K562 treated with DMSO at 1 percent for 24 hours (cell line): Measurements from ENCODE around the gene INTS11. TPM values are rescaled to one million over a fixed set of nuclear protein-coding genes. Genes with fewer than 3 reads are reported as not detected.

Experiments
- total RNA-seq: library from RNA; unstranded; fragments of 300-600 nt; gene quantifications from 2 replicates; pipeline ENCODE4 v1.2.3, GENCODE V29; 2022; ENCODE audit warnings: low read depth; ENCODE audit not compliant: insufficient read depth

INTS11 gene
- total RNA-seq, result 216 and 263 TPM in 2 replicates

DNA sequence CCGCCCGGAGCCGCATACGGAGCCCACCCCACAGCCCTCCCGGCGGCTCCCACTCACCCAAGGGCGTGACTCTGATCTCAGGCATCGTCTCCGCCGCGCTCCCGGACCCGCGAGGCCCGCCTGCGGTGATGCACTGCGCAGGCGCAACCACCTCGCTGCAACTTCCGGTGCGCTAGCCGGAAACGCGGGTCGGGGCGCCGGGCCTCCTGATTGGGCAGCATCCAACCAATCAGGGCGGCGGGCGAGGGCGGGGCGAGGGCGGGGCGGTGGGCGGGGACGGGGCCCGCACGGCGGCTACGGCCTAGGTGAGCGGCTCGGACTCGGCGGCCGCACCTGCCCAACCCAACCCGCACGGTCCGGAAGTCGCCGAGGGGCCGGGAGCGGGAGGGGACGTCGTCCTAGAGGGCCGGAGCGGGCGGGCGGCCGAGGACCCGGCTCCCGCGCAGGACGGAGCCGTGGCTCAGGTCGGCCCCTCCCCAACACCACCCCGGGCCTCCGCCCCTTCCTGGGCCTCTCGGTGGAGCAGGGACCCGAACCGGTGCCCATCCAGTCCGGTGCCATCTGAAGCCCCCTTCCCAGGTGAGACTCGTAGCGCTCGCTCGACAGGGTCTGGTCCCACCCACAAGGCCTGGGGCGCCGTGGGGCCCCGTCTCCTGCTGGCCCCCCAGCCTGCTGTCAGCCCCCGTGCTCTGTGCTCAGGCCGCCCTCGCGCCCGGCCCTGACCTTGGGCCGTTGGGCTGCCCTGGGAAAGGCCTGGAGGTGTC is at the start of gene INTS11, which contains the start of gene CPTP:
Gene INTS11 (minus strand): TSS at position 137 of the 764 bp plus-strand sequence. CDS start 52 bp downstream, at position 85.
Gene CPTP (plus strand): TSS at position 279 of the 764 bp plus-strand sequence. CDS start 2,109 bp downstream, outside the sequence.

DNA sequence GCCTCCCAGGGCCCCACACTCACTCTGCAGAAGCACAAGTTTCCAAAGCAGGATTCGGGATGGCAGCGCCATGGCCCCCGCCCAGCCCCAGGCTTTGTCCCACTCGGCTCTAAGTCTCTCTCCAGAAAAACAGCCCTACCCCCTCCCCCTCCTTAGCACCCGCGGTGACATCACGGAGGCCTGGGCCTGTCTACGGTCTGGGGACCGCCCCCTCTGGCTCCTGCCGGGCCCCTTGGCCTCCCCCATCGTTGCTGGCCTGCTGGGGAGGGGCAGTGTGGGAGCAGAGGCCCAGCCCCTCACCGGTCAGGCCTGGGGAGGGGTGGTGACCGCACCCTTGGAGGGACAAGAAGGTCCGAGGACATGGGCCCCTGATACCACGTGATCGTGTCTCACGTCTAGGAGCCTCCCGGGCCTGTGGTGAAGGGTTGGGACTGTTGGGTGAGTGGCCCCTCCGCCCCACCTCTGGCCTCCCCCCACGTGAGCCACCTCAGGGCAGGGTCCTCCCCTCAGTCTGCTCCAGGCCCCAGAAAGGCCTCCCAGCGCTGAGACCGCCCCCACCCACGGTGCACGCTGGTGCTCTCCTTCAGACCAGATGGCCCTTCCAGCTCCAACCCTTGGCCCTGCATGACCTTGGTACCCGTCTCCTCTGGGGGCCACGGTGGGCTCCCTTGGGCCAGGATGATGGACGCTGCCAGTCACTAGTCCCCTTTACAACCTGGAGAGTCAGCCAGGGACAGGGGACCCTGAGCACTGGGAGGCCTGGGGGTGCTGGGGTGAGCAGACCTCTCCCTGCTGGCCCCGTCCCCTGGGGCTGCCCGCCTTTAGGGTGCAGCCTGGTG is 34.2 kb upstream of the INTS11 start, which contains the start of gene MXRA8:
Gene MXRA8 (minus strand): TSS at position 123 of the 839 bp plus-strand sequence. CDS start 51 bp downstream, at position 72.

DNA sequence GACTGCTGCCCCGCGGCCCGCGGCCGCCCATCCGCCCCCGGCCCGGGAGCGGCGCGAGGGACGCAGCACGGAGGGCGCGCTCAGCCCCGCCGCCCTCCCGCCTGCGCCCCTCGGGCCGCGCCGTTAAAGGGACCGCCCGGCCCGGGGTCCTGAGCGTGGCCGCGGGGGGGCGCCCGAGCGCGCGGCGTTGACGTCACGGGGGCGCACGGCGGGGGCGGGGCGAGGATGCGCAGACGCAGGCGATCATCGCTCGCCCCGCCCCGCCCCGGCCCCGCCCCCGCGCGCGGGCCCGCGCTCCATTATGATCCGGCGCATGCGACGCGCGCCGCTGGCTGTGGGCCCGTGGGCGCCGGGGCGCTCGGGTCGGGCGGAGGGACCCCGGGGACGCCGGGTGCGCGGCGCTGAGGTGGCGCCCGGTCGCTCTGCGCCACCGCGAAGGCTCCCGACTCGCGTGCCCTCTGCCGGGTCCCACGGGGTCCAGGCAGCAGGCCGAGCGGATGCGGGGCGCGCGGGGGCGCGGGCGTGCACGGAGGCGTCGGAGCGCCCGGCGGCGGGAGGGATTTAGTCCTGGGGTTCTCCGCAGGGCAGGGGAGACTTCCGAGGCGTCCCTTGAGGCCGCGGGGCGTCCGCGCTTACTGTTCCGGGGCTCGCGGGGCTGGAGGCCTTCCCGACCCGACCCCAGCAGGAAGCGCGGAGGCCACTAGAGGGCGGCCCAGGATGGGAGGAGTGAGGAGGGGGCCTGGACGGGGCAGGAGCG is 25.0 kb upstream of the INTS11 start, which contains the start of gene DVL1:
Gene DVL1 (minus strand): TSS at position 163 of the 757 bp plus-strand sequence. CDS start 353 bp downstream, outside the sequence.

DNA sequence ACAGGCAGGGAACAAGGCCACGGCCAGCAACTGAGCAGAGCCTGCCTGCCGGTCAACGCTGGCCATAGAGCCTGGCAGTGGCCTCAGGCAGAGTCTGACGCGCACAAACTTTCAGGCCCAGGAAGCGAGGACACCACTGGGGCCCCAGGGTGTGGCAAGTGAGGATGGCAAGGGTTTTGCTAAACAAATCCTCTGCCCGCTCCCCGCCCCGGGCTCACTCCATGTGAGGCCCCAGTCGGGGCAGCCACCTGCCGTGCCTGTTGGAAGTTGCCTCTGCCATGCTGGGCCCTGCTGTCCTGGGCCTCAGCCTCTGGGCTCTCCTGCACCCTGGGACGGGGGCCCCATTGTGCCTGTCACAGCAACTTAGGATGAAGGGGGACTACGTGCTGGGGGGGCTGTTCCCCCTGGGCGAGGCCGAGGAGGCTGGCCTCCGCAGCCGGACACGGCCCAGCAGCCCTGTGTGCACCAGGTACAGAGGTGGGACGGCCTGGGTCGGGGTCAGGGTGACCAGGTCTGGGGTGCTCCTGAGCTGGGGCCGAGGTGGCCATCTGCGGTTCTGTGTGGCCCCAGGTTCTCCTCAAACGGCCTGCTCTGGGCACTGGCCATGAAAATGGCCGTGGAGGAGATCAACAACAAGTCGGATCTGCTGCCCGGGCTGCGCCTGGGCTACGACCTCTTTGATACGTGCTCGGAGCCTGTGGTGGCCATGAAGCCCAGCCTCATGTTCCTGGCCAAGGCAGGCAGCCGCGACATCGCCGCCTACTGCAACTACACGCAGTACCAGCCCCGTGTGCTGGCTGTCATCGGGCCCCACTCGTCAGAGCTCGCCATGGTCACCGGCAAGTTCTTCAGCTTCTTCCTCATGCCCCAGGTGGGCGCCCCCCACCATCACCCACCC is 6.9 kb upstream of the INTS11 start, which contains the start of gene TAS1R3:
Gene TAS1R3 (plus strand): TSS at position 213 of the 898 bp plus-strand sequence. CDS start 66 bp downstream, at position 279.

DNA sequence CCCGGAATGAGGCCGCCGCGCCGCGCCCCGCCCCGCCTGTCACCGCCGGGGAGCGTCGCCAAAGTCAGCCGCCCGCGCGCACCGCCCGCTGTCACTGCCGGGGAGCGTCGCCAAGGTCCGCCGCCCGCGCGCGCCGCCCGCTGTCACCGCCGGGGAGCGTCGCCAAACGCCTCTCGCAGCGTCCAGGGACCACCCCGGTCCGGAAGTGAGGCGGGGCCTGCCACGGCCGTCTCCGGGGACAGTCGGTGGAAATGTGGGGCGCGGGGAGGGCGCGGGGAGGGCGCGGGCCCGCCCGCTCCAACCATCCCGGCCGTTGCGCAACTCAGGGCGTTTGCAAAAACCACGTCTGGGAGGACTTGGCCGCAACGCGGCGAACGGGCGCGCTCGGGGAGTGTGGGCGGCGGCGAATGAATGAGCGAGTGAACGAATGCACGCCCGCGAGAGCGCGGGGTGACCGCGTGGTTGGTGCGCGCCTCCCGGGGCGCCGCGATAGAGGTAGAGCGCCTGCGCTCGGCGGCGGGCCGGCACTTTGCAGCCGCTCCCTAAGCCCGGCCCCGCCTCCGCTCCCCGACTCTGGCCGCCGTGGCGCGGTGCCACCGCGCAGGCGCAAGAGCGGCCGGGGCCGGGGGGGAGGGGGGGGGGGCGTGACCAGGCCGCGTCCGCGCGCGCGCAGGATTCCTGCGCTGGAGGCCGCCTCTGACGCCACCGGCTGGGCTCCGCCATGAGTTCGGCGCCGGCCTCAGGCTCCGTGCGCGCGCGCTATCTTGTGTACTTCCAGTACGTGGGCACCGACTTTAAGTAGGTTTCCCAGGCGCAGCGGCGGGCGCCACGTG is 16.3 kb downstream of the INTS11 start, which contains the start of the genes ACAP3 and PUSL1:
Gene ACAP3 (minus strand): TSS at position 8 of the 833 bp plus-strand sequence. CDS start 115 bp downstream, outside the sequence.
Gene PUSL1 (plus strand): TSS at position 675 of the 833 bp plus-strand sequence. CDS start 47 bp downstream, at position 722.

DNA sequence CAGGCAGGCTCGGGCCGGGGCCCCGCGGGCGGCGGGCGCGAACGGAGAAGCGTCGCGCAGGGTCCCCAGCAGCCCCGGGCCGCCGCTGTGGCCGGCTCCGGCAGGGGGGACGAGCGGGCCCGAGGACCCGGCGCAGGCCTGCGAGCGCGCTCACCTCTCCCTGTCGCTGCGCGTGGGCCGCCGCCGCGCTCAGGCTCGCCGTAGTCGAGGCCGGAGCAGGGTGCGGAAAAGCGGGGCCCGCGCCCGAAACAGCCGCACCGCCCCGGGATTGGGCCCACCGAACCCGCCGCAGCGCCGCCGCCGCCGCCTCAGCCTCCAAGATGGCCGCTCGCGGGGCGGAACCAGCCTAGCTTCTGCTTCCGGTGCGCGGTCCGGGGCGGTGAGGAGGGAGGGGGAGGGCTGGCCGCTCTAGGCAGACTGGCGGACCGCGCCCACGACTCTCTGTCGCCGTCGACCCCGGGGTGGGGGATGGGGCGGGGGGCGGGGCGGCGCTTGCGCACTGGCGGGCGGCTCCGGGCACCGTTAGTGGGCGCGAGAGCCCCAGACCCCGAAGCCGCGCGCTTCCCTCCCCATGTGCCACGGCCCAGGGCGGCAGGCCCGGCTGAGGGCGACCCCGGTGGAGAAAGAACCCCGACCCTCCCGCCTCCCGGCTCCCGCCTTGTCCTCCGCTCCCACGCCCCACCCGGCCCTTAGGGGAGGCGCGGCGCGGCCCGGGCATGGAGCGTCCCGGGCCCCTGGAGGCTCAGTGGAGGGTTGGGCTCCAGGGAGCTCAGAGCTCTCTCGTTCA is 50.8 kb downstream of the INTS11 start, which contains the start of gene UBE2J2:
Gene UBE2J2 (minus strand): TSS at position 343 of the 787 bp plus-strand sequence. CDS start 5,862 bp downstream, outside the sequence.

Other genes with a start within 250 kb of the INTS11 start
- gene C1orf159, start 208.6 kb downstream of the INTS11 start, total RNA-seq, result 20.6 and 26.3 TPM in 2 replicates
- not detected in 2 replicates for gene TTLL10, start 150.8 kb downstream of the INTS11 start, total RNA-seq
- gene TNFRSF18, start 118.1 kb downstream of the INTS11 start, total RNA-seq, result not detected in 2 replicates
- gene TNFRSF4, start 110.5 kb downstream of the INTS11 start, total RNA-seq, result 0.75 and 1.9 TPM in 2 replicates
- gene SDF4, start 92.7 kb downstream of the INTS11 start, total RNA-seq, result 276 and 297 TPM in 2 replicates
- 17.9 and 21.2 TPM in 2 replicates for gene B3GALT6, start 92.4 kb downstream of the INTS11 start, total RNA-seq
- gene C1QTNF12, start 77.9 kb downstream of the INTS11 start, total RNA-seq, result 1.9 and 2.5 TPM in 2 replicates
- gene UBE2J2, start 50.8 kb downstream of the INTS11 start, total RNA-seq, result 114 and 118 TPM in 2 replicates
- gene SCNN1D, start 44.2 kb downstream of the INTS11 start, total RNA-seq, result 3.8 TPM in 2 replicates
- 52.1 and 55.0 TPM in 2 replicates for gene ACAP3, start 16.7 kb downstream of the INTS11 start, total RNA-seq
- gene PUSL1, start 16.1 kb downstream of the INTS11 start, total RNA-seq, result 69.9 and 85.1 TPM in 2 replicates
- gene CPTP, start 142 bp upstream of the INTS11 start, total RNA-seq, result 45.4 and 53.2 TPM in 2 replicates
- gene TAS1R3, start 6.6 kb upstream of the INTS11 start, total RNA-seq, result 0.57 and 0.95 TPM in 2 replicates
- gene DVL1, start 24.8 kb upstream of the INTS11 start, total RNA-seq, result 103 and 116 TPM in 2 replicates
- gene MXRA8, start 33.9 kb upstream of the INTS11 start, total RNA-seq, result 13.8 and 17.2 TPM in 2 replicates
- gene AURKAIP1, start 50.5 kb upstream of the INTS11 start, total RNA-seq, result 342 and 344 TPM in 2 replicates
- gene CCNL2, start 74.7 kb upstream of the INTS11 start, total RNA-seq, result 98.9 and 121 TPM in 2 replicates
- 141 and 157 TPM in 2 replicates for gene MRPL20, start 82.6 kb upstream of the INTS11 start, total RNA-seq
- not detected in 2 replicates for gene ANKRD65, start 96.6 kb upstream of the INTS11 start, total RNA-seq
- gene VWA1, start 111.0 kb upstream of the INTS11 start, total RNA-seq, result 22.4 and 26.0 TPM in 2 replicates
- gene ATAD3C, start 125.0 kb upstream of the INTS11 start, total RNA-seq, result 0.24 TPM in 1 of 2 replicates, not detected in the other
- 24.3 and 26.9 TPM in 2 replicates for gene ATAD3B, start 147.1 kb upstream of the INTS11 start, total RNA-seq
- gene ATAD3A, start 187.5 kb upstream of the INTS11 start, total RNA-seq, result 93.9 and 102 TPM in 2 replicates
- 2.1 and 3.4 TPM in 2 replicates for gene TMEM240, start 216.0 kb upstream of the INTS11 start, total RNA-seq